ENCODE results near the gene MCF2L. TPM values are rescaled to one million over a fixed set of nuclear protein-coding genes. Genes with fewer than 3 reads are reported as not detected.

The MCF2L gene, protein sequence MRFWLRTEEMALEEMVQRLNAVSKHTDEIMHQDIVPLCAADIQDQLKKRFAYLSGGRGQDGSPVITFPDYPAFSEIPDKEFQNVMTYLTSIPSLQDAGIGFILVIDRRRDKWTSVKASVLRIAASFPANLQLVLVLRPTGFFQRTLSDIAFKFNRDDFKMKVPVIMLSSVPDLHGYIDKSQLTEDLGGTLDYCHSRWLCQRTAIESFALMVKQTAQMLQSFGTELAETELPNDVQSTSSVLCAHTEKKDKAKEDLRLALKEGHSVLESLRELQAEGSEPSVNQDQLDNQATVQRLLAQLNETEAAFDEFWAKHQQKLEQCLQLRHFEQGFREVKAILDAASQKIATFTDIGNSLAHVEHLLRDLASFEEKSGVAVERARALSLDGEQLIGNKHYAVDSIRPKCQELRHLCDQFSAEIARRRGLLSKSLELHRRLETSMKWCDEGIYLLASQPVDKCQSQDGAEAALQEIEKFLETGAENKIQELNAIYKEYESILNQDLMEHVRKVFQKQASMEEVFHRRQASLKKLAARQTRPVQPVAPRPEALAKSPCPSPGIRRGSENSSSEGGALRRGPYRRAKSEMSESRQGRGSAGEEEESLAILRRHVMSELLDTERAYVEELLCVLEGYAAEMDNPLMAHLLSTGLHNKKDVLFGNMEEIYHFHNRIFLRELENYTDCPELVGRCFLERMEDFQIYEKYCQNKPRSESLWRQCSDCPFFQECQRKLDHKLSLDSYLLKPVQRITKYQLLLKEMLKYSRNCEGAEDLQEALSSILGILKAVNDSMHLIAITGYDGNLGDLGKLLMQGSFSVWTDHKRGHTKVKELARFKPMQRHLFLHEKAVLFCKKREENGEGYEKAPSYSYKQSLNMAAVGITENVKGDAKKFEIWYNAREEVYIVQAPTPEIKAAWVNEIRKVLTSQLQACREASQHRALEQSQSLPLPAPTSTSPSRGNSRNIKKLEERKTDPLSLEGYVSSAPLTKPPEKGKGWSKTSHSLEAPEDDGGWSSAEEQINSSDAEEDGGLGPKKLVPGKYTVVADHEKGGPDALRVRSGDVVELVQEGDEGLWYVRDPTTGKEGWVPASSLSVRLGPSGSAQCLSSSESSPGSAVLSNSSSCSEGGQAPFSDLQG
- 9.4 and 14.6 TPM in 2 replicates for total RNA-seq (2014; rRNA removed; shearing (Covaris generic))

DNA sequence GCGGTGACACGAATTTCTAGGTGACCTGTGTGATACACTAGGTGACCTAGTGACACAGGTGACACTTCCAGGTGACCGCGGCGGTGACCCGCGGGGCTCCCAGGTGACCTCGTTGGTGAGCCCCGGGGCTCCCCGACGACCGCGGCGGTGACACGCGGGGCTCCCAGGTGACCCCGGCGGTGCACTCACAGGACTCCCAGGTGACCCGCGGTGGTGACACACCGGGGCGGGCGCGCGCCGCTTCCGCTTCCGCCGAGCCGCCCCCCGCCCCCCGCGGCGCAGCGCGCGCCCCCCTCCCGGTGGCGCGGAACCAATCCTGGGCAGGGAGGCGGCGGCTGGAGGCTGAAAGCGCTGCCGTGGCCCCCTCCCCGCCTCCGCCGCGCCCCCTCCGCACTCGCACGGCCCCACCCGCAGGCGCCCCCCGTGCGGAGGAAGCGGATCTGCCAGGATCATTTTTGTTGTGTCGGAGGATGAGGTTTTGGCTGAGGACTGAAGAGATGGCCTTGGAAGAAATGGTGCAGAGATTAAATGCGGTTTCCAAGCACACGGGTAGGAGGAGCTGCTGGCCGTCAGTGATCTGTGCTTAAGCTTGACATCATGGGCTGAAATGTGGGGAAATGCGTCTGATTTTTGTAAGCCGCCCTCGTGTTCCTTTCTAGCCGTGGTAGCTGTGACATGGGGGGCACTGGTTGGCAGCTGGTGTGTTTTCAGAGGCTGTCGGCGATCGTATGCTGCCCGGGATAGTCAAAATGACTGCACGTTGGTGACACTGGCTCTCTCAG is at the start of gene MCF2L:
Gene MCF2L, plus strand, starts transcription at position 305 of the 782 bp plus-strand sequence. Its CDS starts 166 bp downstream, at position 471.
- Histone ChIP-seq H3K4me3 (no peak within 1 kb of the TSS), H3K27me3 (replicated peaks) (peaks cover 45% of the 10 kb centered on the region), H3K36me3 (no peaks in the 10 kb centered on the region), H3K9me3 (replicated peaks) (no peaks in the 10 kb centered on the region), H3K27ac (no peak within 1 kb of the TSS), H3K4me1 (replicated peaks) (no peaks in the 10 kb centered on the region; the same call in 1 of the 2 replicates)
- DNase-seq (ENCODE audit: low read depth in 1 of 2, low spot score in 2 of 2) = no peak

DNA sequence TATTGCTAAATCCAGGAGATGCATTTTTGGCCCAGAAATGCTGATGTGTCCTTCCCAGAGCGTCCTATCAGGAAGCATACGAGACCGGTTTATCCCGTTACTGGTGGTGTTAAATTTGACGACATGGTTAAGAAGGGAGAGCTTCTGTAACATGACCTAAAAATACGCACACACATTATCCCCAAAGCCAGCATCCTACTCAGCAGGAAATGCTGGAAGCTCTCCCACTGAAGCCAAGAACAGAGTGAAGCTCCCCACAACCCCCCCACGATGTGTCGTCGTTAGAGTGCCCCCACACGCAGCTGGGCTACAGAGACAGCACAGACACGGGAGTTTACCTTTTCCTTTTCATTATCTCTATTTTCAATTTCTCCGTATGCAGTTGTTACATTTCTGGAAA is 45.1 kb upstream of the MCF2L start:
- H3K27ac ChIP-seq = no peak overlapping the region
- H3K9me3 ChIP-seq (replicated peaks) = no peaks in the 10 kb centered on the region
- peaks cover 21% of the 10 kb centered on the region for H3K27me3 ChIP-seq (replicated peaks)
- H3K36me3 ChIP-seq = no peaks in the 10 kb centered on the region
- no peaks in the 10 kb centered on the region for H3K4me1 ChIP-seq (replicated peaks)
- DNase-seq (ENCODE audit: low read depth in 1 of 2, low spot score in 2 of 2) = no peak
- H3K4me3 ChIP-seq = no peak overlapping the region

DNA sequence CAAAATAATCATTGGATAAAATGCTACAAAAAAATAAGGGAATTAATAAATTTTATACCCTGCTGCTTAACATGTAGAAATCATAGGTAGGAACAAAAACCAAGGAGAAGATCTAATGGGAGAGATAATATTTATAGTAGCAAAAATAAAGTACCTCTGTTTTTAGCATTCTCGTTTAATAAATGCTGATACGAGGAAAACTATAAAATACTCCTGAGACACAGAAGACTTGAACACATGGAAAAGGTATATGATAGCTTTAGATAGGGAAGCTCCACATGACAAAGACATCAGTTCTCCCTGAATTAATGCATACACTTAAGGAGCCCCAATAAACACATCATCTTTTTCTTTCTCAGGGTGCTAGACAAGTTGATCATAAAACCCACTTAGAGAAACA is 44.6 kb upstream of the MCF2L start:
- H3K9me3 ChIP-seq (replicated peaks) = no peaks in the 10 kb centered on the region
- H3K36me3 ChIP-seq = no peaks in the 10 kb centered on the region
- H3K27me3 ChIP-seq (replicated peaks) = peaks cover 25% of the 10 kb centered on the region
- no peak overlapping the region for H3K4me3 ChIP-seq
- no peak for DNase-seq (ENCODE audit: low read depth in 1 of 2, low spot score in 2 of 2)
- no peaks in the 10 kb centered on the region for H3K4me1 ChIP-seq (replicated peaks)
- no peak overlapping the region for H3K27ac ChIP-seq

DNA sequence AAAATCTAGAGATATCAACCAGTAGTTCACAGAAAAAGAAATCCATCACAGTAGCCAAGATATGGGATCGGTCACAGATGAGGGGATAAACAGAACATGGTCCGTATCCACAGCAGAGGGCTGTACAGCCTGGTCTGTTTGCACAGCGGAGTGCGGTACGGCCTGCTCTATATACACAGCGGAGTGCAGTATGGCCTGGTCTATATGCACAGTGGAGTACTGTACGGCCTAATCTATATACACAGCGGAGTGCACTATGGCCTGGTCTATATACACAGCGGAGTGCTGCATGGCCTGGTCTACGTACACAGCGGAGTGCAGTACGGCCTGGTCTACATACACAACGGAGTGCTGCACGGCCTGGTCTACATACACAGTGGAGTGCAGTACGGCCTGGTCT is 43.0 kb upstream of the MCF2L start:
- Histone ChIP-seq H3K4me3 (no peak overlapping the region), H3K4me1 (replicated peaks) (no peaks in the 10 kb centered on the region), H3K27ac (no peak overlapping the region), H3K36me3 (no peaks in the 10 kb centered on the region), H3K27me3 (replicated peaks) (peaks cover 36% of the 10 kb centered on the region), H3K9me3 (replicated peaks) (no peaks in the 10 kb centered on the region)
- no peak for DNase-seq (ENCODE audit: low read depth in 1 of 2, low spot score in 2 of 2)

DNA sequence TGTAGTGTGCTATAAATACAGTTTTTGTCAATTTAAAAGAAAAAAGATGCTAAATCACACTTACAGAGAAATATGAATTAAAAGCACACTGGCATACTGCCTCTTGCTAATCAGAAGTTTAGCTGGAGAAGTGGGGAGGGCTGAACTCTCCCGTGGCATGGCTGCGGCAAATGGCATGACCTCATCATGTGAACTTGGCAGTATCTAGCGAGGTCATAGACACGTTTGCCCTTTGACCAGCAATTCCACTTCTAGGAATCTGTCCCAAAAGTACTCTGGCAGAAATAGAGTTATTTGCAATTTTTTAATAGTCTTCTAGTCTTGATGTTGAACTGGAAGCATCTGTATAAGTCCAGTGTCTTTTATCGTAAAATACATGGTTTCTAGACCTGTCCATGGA is 42.0 kb upstream of the MCF2L start:
- Histone ChIP-seq H3K27me3 (replicated peaks) (peaks cover 33% of the 10 kb centered on the region), H3K36me3 (no peaks in the 10 kb centered on the region), H3K4me3 (no peak overlapping the region), H3K9me3 (replicated peaks) (no peaks in the 10 kb centered on the region), H3K27ac (no peak overlapping the region), H3K4me1 (replicated peaks) (0 out of 2 replicates have a peak, but pooled peaks cover 3% of the 10 kb centered on the region)
- no peak for DNase-seq (ENCODE audit: low read depth in 1 of 2, low spot score in 2 of 2)

DNA sequence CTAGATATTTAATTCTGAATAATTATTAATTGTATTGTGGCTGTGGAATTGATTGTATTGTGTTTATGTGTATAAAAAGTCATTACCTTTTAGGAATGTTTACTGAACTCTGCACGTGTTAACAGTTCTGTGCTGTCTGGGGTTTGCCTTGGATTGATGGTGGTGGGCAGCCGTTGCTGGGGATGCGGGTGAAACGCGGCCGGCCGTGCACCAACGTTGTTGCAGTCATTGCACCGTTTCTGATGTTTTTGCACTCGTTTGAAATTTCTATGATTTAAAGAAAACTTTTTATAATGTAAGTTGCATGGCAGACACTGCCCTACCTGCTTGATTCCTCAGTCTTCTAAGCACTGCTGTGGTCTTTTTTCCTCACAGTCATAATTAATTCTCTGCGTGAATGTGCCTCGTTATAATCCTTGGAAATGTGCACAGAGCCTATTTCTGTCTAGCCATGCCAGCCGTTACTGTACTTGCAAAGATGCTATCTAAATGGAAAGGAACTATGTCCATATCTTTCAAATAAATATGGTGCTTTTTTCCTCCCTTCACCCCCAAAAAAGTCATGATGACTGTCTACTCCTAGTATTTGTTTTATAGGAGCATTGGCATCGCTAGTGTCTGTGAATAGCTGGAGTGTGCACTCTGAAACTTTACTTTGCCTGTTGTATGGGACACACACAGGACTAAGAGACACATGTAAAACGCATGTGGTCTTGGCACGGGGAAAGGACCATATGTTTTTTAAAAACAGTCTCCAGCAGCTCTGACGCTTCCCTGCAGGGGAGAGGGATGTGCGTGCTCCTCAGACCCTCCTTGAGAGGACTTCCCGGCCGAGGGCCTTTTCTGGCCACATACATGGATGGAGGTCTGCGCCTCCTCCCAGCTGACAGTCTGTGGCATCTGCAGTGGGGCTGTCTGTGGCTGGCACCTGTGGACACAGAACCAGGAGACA is 40.7 kb upstream of the MCF2L start:
- H3K36me3 ChIP-seq = no peaks in the 10 kb centered on the region
- no peak overlapping the region for H3K4me3 ChIP-seq
- H3K9me3 ChIP-seq (replicated peaks) = no peaks in the 10 kb centered on the region
- peaks cover 33% of the 10 kb centered on the region for H3K27me3 ChIP-seq (replicated peaks)
- no peak overlapping the region for H3K27ac ChIP-seq
- 0 out of 2 replicates have a peak, but pooled peaks cover 3% of the 10 kb centered on the region for H3K4me1 ChIP-seq (replicated peaks)
- no peak for DNase-seq (ENCODE audit: low read depth in 1 of 2, low spot score in 2 of 2)

DNA sequence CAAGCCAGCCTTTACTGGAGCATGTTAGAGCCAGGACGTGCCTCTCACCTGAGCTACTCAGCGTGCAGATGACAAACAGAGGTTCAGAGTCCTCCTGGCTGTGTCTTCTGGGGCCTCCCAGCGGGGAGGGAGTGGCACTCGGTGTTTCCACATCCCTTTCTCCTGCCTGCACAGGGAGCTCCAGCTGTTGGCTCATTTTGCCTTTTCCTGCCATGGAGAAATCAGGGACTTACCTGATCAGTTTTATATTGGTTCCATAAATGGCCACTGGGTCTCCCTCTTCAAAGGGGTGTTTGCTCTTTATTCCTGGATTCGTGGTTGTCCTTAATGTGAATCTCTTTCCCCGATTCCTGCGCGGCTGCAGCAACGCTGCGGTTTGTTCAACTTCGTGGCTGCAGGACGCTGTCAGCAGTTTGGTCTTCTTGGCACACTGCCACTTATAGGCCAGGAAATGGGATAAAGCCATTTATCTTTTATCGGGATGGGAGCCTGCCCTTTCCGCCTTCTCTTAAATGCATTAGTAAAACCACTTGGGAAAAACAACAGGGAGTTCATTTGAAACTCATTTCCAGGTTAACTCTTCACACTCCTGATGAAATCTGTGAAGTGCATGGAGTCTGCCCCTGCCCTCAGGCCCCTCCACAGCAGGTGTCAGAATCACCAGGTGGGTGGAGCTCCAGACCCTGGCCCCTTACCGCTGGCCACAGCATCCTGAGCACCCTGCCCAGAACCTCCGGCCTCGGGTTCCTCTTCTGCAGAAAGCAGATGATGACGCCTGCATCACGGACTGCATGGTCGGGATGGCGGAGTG is 39.8 kb upstream of the MCF2L start:
- DNase-seq (ENCODE audit: low read depth in 1 of 2, low spot score in 2 of 2) = no peak
- H3K4me1 ChIP-seq (replicated peaks) = 0 out of 2 replicates have a peak, but pooled peaks cover 3% of the 10 kb centered on the region
- no peak overlapping the region for H3K4me3 ChIP-seq
- H3K9me3 ChIP-seq (replicated peaks) = no peaks in the 10 kb centered on the region
- no peak overlapping the region for H3K27ac ChIP-seq
- H3K27me3 ChIP-seq (replicated peaks) = peaks cover 33% of the 10 kb centered on the region
- H3K36me3 ChIP-seq = no peaks in the 10 kb centered on the region

DNA sequence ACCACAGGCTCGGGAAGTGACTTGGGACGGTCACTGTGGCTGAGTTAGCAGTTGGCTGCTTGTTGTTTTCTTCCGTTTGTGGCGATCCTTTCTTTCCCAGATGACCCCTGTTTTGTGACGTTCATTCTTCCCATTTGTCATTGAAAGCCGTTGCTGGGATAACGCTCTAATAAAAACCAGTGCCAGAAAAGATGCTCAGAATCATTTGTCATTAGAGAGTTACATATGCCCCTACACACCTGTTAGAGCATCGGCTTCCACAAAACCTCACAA is 39.3 kb upstream of the MCF2L start:
- H3K4me3 ChIP-seq = no peak overlapping the region
- no peaks in the 10 kb centered on the region for H3K36me3 ChIP-seq
- H3K27me3 ChIP-seq (replicated peaks) = peaks cover 31% of the 10 kb centered on the region
- no peak overlapping the region for H3K27ac ChIP-seq
- H3K9me3 ChIP-seq (replicated peaks) = no peaks in the 10 kb centered on the region
- H3K4me1 ChIP-seq (replicated peaks) = 0 out of 2 replicates have a peak, but pooled peaks cover 3% of the 10 kb centered on the region
- DNase-seq (ENCODE audit: low read depth in 1 of 2, low spot score in 2 of 2) = no peak

DNA sequence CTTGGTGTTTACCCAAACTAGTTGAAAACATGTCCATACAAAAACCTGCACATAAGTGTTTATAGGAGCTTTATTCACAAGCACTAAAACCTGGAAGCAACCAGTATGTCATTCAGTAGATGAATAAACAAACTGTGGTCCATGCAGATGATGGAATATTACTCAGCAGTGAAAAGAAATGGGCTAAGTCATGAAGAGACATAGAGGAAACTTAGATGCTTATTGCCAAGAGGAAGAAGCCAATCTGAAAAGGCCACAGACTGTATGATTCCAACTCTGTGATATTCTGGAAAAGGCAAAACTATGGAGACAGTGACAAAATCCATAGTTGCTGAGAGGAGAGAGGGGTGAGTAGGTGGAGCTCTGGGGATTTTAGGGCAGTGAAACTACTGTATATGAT is 38.8 kb upstream of the MCF2L start:
- H3K27ac ChIP-seq = no peak overlapping the region
- peaks cover 27% of the 10 kb centered on the region for H3K27me3 ChIP-seq (replicated peaks)
- no peaks in the 10 kb centered on the region for H3K36me3 ChIP-seq
- no peak for DNase-seq (ENCODE audit: low read depth in 1 of 2, low spot score in 2 of 2)
- H3K9me3 ChIP-seq (replicated peaks) = no peaks in the 10 kb centered on the region
- 0 out of 2 replicates have a peak, but pooled peaks cover 3% of the 10 kb centered on the region for H3K4me1 ChIP-seq (replicated peaks)
- no peak overlapping the region for H3K4me3 ChIP-seq

DNA sequence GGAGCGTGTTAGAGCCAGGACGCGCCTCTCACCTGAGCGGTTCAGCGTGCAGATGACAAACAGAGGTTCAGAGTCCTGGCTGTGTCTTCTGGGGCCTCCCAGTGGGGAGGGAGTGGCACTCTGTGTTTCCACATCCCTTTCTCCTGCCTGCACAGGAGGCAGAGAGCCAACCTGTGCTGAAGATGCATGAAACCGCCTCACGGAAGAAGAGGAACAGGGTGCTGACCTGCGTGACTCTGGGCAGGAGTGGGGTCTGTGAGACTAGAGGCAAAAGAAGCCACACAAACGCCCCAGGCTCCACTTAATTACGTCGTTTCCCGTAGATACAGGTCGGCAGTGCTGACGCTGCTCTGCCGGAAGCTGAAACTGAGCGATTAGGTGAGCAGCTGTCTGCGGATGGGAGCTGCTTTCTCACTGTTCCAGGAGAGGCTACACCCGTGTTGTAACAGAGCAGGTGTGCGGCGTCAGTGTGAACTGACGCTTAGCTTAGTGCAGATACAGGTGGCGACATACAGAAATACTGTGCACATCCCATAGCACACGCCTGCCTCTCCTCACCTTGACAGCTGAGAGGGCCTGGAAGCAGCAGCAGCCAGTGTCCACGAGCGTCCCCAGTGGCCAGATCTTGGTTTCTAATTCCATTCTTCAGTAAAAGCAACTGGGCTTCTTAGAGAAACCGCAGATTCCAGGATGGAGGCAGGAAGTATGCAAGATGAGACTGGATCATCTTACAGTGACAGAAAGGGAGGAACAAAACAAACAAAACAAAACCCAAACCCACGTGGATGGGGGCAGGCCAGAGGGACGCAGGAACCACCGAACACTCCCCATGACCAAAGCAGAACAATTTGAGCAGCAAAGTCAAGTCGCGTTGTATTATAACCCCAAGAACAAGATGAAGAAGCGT is 37.7 kb upstream of the MCF2L start:
- no peak overlapping the region for H3K4me3 ChIP-seq

DNA sequence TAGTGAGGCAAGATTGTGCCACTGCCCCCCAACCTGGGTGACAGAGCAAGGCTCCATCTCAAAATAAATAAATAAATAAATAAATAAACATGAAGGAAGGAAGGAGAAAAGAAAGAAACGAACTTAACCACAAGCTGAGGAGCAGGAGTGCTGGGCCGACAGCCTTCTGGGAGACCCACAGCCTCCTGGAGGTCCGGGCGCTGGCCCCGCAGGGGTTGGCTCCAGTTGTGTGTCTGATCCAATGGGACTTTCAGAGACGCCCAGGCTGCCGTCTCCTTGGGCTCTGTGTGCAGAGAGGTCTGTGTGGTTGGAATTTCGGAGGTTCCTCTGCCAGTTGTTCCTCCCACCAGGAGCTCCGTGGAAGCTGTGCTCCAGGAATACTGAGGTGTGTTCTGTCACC is 36.0 kb upstream of the MCF2L start:
- H3K27me3 ChIP-seq (replicated peaks) = peaks cover 22% of the 10 kb centered on the region
- 0 out of 2 replicates have a peak, but pooled peaks cover 3% of the 10 kb centered on the region for H3K4me1 ChIP-seq (replicated peaks)
- no peak overlapping the region for H3K4me3 ChIP-seq
- no peaks in the 10 kb centered on the region for H3K9me3 ChIP-seq (replicated peaks)
- DNase-seq (ENCODE audit: low read depth in 1 of 2, low spot score in 2 of 2) = no peak
- H3K27ac ChIP-seq = no peak overlapping the region
- no peaks in the 10 kb centered on the region for H3K36me3 ChIP-seq

More for the DNA sequence above, 37.7 kb upstream of the MCF2L start:
- Histone ChIP-seq H3K27me3 (replicated peaks) (peaks cover 27% of the 10 kb centered on the region), H3K27ac (no peak overlapping the region), H3K36me3 (no peaks in the 10 kb centered on the region), H3K4me1 (replicated peaks) (0 out of 2 replicates have a peak, but pooled peaks cover 3% of the 10 kb centered on the region), H3K9me3 (replicated peaks) (no peaks in the 10 kb centered on the region)
- DNase-seq (ENCODE audit: low read depth in 1 of 2, low spot score in 2 of 2) = peak; percentile 42 to 53
